Osteoblast (primary cell): Measurements from ENCODE around the gene FILIP1L. TPM values are rescaled to one million over a fixed set of nuclear protein-coding genes. Genes with fewer than 3 reads are reported as not detected.

Experiments
- DNase-seq: peaks from one replicate; pipeline ENCODE4 v3.0.0; 2011; ENCODE audit warnings: low spot score, mixed read lengths; ENCODE audit not compliant: insufficient read length; ENCODE audit errors: missing footprints
- H2AFZ ChIP-seq: 2 replicates; pipeline ENCODE4 v1.6.0; 2011; ENCODE audit warnings: mild to moderate bottlenecking, low read length
- H3K27ac ChIP-seq: 2 replicates; pipeline ENCODE4 v1.5.1; 2011; ENCODE audit warnings: mild to moderate bottlenecking, low read depth, low read length, moderate library complexity
- H3K27me3 ChIP-seq: 2 replicates; pipeline ENCODE4 v1.6.0; 2012; ENCODE audit warnings: mild to moderate bottlenecking, control low read depth, inconsistent platforms, low read length, moderate library complexity; ENCODE audit not compliant: insufficient read depth
- H3K36me3 ChIP-seq: 2 replicates; pipeline ENCODE4 v1.5.1; 2011; ENCODE audit warnings: mild to moderate bottlenecking, low read length, control low read depth, moderate library complexity; ENCODE audit not compliant: insufficient read depth
- H3K4me1 ChIP-seq: 2 replicates; pipeline ENCODE4 v1.5.1; 2011; ENCODE audit warnings: mild to moderate bottlenecking, low read length, control low read depth, moderate library complexity; ENCODE audit not compliant: insufficient read depth
- H3K4me2 ChIP-seq: 2 replicates; pipeline ENCODE4 v1.6.0; 2011; ENCODE audit warnings: mild to moderate bottlenecking, low read length; ENCODE audit not compliant: insufficient read depth
- H3K4me3 ChIP-seq: fragments of 200-600 bp; sonication (generic); 3 replicates; pipeline ENCODE4 v1.5.1; 2012; ENCODE audit warnings: mild to moderate bottlenecking, low read length, inconsistent platforms; ENCODE audit not compliant: insufficient read depth
- H3K79me2 ChIP-seq: 2 replicates; pipeline ENCODE4 v1.6.0; 2012; ENCODE audit warnings: mild to moderate bottlenecking, low read length, control low read depth, inconsistent platforms; ENCODE audit not compliant: insufficient read depth
- H3K9me3 ChIP-seq: 2 replicates; pipeline ENCODE4 v1.5.1; 2011; ENCODE audit warnings: low read depth, low read length, control low read depth
- H4K20me1 ChIP-seq: 2 replicates; pipeline ENCODE4 v1.6.0; 2012; ENCODE audit warnings: mild to moderate bottlenecking, low read length, control low read depth; ENCODE audit not compliant: insufficient read depth
- CTCF ChIP-seq: IDR thresholded peaks from 2 replicates; pipeline ENCODE4 v1.5.1; 2011; ENCODE audit warnings: mild to moderate bottlenecking, low read depth, low read length, moderate library complexity; ENCODE audit errors: extremely low read depth
- total RNA-seq: library from RNA; depleted of rRNA; stranded (reverse); fragments of >200 nt; gene quantifications from 2 replicates; pipeline ENCODE4 v1.2.3, GENCODE V29; 2012

The FILIP1L gene
- total RNA-seq, 1 donor: 5.8 TPM

- DNase-seq: no peak
- TF ChIP-seq CTCF: no peak
- Histone ChIP-seq H3K4me2 (no peak overlapping the region), H3K36me3 (no peaks in the 10 kb centered on the region), H3K79me2 (no peaks in the 10 kb centered on the region), H2AFZ (no peak overlapping the region), H3K4me3 (no peak overlapping the region), H3K4me1 (no peaks in the 10 kb centered on the region), H3K9me3 (no peaks in the 10 kb centered on the region), H4K20me1 (no peaks in the 10 kb centered on the region), H3K27ac (no peak overlapping the region), H3K27me3 (no peaks in the 10 kb centered on the region)
Observed at GRCh38 chr3:100136921-100137320, 22.6 kb upstream of the FILIP1L start.

GRCh38 chr3:100131241-100131640 lies 16.9 kb upstream of the FILIP1L start:
- H3K4me1 ChIP-seq: no peaks in the 10 kb centered on the region
- no peaks in the 10 kb centered on the region for H3K36me3 ChIP-seq
- no peaks in the 10 kb centered on the region for H4K20me1 ChIP-seq
- H3K27me3 ChIP-seq: no peaks in the 10 kb centered on the region
- H3K27ac ChIP-seq: no peak overlapping the region
- no peak overlapping the region for H3K4me3 ChIP-seq
- no peak overlapping the region for H3K4me2 ChIP-seq
- no peaks in the 10 kb centered on the region for H3K9me3 ChIP-seq
- no peaks in the 10 kb centered on the region for H3K79me2 ChIP-seq
- DNase-seq: no peak
- no peak overlapping the region for H2AFZ ChIP-seq
- no peak for TF ChIP-seq CTCF

GRCh38 chr3:100129941-100130340 lies 15.6 kb upstream of the FILIP1L start:
- no peaks in the 10 kb centered on the region for H3K36me3 ChIP-seq
- no peak overlapping the region for H2AFZ ChIP-seq
- no peaks in the 10 kb centered on the region for H4K20me1 ChIP-seq
- H3K9me3 ChIP-seq: no peaks in the 10 kb centered on the region
- no peaks in the 10 kb centered on the region for H3K79me2 ChIP-seq
- no peaks in the 10 kb centered on the region for H3K4me1 ChIP-seq
- H3K27ac ChIP-seq: no peak overlapping the region
- no peak for TF ChIP-seq CTCF
- H3K4me3 ChIP-seq: no peak overlapping the region
- no peaks in the 10 kb centered on the region for H3K27me3 ChIP-seq
- no peak for DNase-seq
- no peak overlapping the region for H3K4me2 ChIP-seq

- Histone ChIP-seq H4K20me1 (no peaks in the 10 kb centered on the region), H3K4me2 (no peak overlapping the region), H3K27me3 (no peaks in the 10 kb centered on the region), H3K4me3 (no peak overlapping the region), H3K36me3 (no peaks in the 10 kb centered on the region), H3K4me1 (no peaks in the 10 kb centered on the region), H2AFZ (no peak overlapping the region), H3K9me3 (no peaks in the 10 kb centered on the region), H3K79me2 (no peaks in the 10 kb centered on the region), H3K27ac (no peak overlapping the region)
- no peak for DNase-seq
- no peak for TF ChIP-seq CTCF
Observed at GRCh38 chr3:100128565-100128964, 14.3 kb upstream of the FILIP1L start.
